ENCODE data around the gene ABI2.
"Not testable (repeated sequence)": the region's sequence is repeated elsewhere in the genome, so short reads cannot be mapped to it uniquely, and the experiment has no call there.

The ABI2 gene

GRCh38 chr2:203360833-203361430 lies 32.7 kb downstream of the ABI2 start:
- no peak for DNase-seq

DNA sequence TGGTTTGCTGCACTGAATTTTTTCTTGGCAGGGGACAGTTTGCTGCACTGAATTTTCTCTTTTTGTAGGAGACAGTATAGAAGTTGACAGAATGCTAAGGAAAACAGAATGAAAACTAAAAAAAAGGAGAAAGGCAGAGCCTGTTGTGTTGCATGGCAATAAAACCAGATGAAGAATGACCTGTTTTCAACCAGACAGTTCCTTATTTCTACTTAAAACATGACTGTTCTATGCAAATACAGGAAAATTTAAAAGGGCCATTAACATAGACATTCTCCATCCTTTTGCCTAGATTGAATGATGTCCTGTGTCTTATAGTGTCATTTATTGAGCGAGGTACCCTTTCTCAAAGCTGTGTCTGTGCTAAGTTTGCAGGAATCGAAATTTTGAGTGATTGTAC lies 33.3 kb downstream of the ABI2 start:
- DNase-seq = no peak

GRCh38 chr2:203361922-203362321 lies 33.7 kb downstream of the ABI2 start:
- no peak for DNase-seq

- no peak for DNase-seq
Observed at GRCh38 chr2:203366639-203367466, 38.7 kb downstream of the ABI2 start.

DNA sequence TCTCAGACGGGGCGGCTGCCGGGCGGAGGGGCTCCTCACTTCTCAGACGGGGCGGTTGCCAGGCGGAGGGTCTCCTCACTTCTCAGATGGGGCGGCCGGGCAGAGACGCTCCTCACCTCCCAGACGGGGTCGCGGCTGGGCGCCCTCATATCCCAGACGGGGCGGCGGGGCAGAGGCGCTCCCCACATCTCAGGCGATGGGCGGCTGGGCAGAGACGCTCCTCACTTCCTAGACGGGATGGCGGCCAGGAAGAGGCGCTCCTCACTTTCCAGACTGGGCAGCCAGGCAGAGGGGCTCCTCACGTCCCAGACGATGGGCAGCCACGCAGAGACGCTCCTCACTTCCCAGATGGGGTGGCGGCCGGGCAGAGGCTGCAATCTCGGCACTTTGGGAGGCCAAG lies 44.5 kb downstream of the ABI2 start:
- not testable (repeated sequence) for DNase-seq

- no peak for DNase-seq
Observed at GRCh38 chr2:203376173-203376572, 48.0 kb downstream of the ABI2 start.

DNA sequence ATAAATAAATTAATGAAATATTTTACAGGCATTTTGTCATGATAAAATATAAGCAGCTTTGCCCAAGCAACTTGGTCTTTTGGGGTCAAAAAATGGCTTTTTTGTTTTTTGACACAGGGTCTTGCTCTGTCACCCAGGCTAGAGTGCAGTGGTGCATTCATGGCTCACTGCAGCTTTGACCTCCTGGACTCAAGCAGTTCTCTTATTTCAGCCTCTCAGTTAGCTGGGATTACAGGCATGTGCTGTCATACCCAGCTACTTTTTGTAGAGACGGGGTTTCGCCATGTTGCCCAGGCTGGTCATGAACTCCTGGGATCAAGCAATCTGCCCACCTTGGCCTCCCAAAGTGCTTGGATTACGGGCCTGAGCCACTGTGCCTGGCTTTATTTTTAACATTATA lies 51.0 kb downstream of the ABI2 start:
- DNase-seq = no peak

DNA sequence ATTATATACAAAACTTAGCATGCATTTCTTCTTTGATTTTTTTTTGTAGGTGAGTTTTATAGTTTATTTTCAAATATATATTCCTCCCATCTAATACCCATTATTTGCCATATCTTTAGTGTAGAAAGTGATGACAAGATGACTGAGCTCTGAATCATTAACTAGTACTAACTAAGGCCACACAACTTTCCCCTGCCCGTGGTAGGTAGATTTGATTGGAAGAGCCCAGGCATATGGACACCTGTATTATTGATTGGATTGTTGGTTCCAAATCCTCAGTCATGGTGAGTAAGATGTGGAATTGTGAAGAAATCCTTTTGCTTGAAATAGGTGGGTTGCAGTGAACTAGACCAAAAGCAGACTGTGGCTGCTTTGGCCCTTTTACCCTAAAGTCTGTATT lies 54.8 kb downstream of the ABI2 start:
- DNase-seq = no peak

DNA sequence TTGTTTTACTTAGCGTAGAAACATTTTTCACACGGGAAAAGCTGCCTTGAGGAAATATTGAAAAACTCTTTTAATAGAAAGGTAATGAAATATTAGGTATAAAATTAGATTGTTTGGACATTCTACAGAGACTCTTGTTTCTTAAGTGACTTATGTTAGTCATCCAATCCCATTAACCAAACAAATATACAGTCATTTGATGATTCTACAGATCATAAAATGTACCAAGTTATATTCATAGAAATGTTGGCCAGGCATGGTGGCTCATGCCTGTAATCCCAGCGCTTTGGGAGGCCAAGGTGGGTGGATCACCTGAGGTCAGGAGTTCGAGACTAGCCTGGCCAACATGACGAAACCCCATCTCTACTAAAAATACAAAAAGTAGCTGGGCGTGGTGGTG lies 60.0 kb downstream of the ABI2 start:
- not testable (repeated sequence) for DNase-seq

DNA sequence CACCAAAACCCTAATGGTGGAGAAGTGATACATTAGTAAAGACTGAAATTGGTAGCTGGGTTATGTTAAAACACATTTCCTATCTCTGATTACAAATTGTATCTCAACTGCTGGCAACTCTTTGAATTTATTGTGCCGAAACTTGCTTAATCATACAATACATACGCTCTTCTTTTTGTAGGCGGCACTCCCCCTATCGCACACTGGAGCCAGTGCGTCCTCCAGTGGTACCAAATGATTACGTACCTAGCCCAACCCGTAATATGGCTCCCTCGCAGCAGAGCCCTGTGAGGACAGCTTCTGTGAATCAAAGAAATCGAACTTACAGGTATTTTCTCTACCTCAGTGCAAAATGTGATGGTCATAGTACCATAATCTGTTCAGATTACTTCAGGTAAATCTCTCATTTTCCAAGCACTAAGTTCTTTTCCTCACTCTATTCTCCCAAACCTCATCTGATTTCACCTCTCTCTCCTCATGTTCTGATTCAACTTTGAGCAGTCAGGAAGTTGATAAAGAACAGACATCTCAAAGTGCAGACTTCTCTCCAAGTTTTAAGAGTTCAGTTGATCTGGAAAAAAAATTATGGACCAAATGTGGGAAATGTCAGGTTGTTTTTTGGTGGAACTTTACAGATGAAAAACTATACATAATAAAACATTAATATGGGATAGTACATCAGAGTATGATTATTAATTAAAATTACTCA lies 66.5 kb downstream of the ABI2 start:
- no peak for DNase-seq

DNA sequence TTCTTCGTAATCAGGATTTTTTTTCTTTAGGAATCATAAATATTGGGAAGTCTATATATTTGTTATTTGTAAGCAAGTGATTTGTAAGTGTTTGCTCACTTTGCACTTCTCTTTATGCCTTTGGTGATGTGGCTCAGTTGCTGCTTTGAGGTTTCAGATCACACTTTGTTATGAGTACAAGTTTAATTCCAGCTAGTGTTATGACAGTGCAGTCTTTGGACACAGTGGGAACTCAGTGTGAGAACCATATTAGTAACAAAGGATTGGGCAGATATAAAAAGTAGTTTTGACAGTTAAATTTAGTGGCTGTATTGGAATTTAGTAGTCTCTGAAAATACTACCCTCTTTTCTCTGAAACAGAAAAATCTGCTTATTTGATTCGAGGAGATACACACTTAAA lies 67.7 kb downstream of the ABI2 start:
- no peak for DNase-seq

DNA sequence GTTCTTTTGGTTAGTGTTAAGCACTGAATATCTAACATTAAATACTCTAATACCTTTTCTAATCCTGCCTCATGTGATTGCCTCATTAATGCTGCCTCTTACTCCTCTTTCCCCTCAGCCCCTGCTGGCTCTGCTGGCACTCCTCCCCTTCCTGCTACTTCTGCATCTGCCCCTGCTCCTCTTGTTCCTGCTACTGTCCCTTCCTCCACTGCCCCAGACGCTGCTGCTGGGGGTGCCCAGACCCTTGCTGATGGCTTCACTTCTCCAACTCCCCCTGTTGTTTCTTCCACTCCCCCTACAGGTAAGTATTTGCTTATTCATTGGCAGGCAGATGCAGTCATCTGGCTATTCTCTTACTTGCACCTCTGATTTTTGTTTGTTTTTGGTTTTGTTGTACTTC lies 68.5 kb downstream of the ABI2 start:
- no peak for DNase-seq

GRCh38 chr2:203399031-203399430 lies 70.8 kb downstream of the ABI2 start:
- no peak for DNase-seq

- no peak for DNase-seq
Observed at GRCh38 chr2:203400805-203401585, 72.8 kb downstream of the ABI2 start.

DNA sequence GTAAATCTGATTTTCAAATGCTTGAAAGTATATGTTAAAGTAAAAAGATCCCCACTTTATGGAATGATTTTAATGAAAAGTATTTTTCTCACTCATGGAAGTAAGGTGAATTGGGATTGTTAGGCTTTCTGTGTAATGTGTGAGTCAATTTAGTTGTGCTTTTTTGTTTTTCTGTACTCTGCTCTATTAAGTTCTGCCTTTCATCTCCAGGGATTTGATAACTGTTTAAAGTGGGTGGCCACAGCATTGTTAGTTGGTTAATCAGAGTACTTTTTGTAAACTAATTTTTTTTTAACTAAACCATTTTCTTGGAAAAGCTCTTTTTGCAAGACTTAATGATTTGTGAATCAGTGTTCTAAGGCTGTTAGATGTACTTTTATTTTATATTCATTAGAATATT lies 76.8 kb downstream of the ABI2 start:
- DNase-seq = no peak

- no peak for DNase-seq
Observed at GRCh38 chr2:203407496-203407895, 79.3 kb downstream of the ABI2 start.

DNA sequence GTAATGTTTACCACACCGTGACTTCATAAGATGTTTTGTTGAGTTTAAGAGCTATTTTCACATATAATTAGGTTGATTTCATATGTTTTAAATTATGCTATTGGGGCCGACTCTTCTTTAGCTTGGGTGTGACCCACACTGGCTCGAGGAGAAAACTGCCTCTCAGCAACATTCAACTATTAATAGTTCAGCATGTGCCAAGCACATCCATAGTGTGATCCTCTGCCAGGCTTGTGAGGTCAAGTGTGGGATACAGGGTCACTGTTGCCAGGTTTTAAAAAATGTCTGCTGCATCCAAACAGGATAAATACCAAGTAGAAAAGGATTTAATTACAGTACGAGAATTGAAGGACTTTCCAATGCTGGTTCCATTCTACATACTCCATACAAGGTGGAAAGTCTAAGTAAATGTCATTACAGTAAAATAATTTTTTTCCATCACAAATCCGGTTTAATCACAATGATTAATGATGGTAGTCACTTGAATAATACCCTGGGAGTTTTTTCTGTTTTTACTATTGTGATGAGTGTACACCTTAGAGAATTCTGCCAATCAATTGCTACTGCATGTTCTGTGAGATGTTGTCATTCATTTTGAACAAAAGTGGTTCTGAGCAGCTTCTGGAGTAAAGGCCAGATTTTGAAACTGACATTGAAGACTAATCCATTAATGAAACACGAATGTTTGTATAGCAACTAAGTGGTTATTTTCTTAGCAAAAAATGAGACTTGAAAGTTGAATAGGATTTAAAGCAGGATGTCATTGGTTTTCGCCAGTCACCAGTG lies 84.5 kb downstream of the ABI2 start:
- no peak for DNase-seq

DNA sequence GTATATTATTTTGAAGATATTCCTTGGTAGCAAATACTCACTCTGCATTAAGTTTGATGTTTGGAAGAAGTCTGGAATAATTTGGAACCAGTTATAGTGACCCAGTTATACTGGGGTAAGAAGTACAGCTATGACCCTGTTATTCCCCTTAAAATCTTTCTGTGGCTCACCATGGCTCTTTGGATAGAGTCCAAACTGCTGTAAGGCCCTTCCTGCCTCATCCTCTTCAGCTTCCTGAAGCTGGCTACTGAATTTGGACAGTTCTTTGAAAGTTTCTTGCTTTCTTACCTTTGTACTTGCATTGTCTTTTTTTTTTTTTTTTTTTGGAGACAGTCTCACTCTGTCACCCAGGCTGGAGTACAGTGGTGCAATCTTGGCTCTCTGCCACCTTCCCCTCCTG lies 85.6 kb downstream of the ABI2 start:
- no peak for DNase-seq

- DNase-seq = no peak
Observed at GRCh38 chr2:203418271-203418670, 90.1 kb downstream of the ABI2 start.

DNA sequence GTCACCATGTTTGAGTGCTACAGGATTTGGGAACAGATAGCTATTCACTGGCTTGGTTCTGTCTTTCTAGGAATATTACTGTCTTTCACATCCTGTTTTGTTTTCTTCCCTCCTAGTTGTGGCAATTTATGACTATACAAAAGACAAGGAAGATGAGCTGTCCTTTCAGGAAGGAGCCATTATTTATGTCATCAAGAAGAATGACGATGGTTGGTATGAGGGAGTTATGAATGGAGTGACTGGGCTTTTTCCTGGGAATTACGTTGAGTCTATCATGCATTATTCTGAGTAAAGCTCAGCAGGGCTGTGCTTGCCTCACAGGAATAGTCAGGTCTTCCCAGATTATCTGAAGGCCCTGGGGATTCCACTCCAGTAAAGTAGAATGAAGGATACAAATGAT lies 98.9 kb downstream of the ABI2 start:
- no peak for DNase-seq

- DNase-seq = not testable (repeated sequence)
Observed at GRCh38 chr2:203429643-203430042, 101.4 kb downstream of the ABI2 start.

DNA sequence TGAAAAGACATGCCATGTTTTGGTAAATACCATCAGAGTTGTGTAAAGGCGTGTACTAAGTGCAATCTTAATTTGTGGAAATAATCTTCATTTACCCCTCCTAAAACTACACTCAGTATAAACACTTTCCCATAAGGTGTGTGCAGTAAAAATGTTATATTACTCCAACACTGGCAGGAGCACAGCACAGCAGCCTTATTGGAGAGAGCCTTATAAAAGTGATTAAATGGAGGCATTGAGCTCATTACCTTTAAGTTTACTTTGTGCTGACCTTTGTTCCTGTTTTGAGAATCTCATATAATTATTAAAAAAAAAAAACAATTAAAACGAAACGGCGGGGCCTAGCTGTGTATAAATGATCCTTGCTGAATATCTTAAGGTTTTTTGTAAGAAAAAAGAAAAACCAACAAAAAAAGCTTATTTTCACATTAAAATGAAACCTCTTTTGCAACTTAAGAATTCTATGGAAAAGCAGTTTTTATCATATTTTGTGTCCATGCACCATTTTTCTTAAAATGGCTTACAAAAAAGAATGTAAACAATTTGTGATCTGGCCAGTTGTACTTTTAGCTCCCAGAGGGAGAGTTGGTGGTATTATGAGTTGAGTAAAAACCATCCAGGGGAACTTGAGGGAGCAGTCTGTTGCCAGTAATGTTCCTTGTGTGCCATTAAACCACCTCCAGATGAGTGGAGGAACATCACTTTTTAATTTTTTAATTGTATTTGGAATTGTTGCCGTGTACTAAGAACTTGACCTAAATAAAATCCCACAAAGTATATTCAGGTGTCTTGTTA lies 103.4 kb downstream of the ABI2 start:
- DNase-seq = no peak

Data from AML-193 (cell line).